ENCODE measurements around the gene AMIGO2. TPM values are rescaled to one million over a fixed set of nuclear protein-coding genes. Genes with fewer than 3 reads are reported as not detected.

The AMIGO2 gene
- total and polyA plus RNA-seq, 9 of the 15 experiments (the other 6 are each of a cell fraction or from before 2014, with no cell fraction given): 2.0 to 8.3 (median 3.8) TPM

GRCh38 chr12:47122602-47123001, 42.8 kb upstream of the AMIGO2 start:
- FAIRE-seq (no peak), DNase-seq (ENCODE audit: extremely low read depth in 1 of 4, low spot score in 3 of 4) (no peak), ATAC-seq (no peak)
- no peaks in the 10 kb centered on the region for H3K79me2 ChIP-seq (ENCODE audit: control insufficient read depth, insufficient read depth, low read length)
- H3K9me3 ChIP-seq (replicated peaks; ENCODE audit: control insufficient read depth, insufficient read depth, low read depth, low read length): no peaks in the 10 kb centered on the region
- ChIA-PET CTCF (ENCODE audit: low intra/inter-chr PET ratio) (no interaction called here), POLR2A (interaction anchor here (0.9 kb wide), 1 partner anchor 143 kb away, joined by 3 read pairs; no protein-coding TSS in a partner anchor)
- intact Hi-C loops (cut with micrococcal nuclease) (no loop called here), in situ Hi-C loops (cut with MboI) (no loop called here)
- H3K27ac ChIP-seq (ENCODE audit: extremely low read depth, low read depth, low read length): no peak overlapping the region
- no peak overlapping the region for H3K4me2 ChIP-seq (ENCODE audit: insufficient read depth, low read length)
- no peak overlapping the region for H2AFZ ChIP-seq (ENCODE audit: low read depth, low read length)
- no peak overlapping the region for H3K9ac ChIP-seq (ENCODE audit: insufficient read depth in 1 of 2, low read depth in 2 of 2, low read length in 2 of 2)
- H4K20me1 ChIP-seq (replicated peaks; ENCODE audit: control insufficient read depth, insufficient read depth, low read length): no peaks in the 10 kb centered on the region
- no TSS peak for BruUV-seq (replicated peaks)
- H3K9me1 ChIP-seq (ENCODE audit: control insufficient read depth, insufficient read depth, low read length): no peaks in the 10 kb centered on the region
- H3K4me3 ChIP-seq: no peak overlapping the region
- 95% methylated on average over 1 of the region's 1 CpG for WGBS (ENCODE audit: insufficient coverage, low coverage, missing lambda C conversion rate)
- H3K27me3 ChIP-seq (ENCODE audit: control insufficient read depth in 2 of 2, insufficient read depth in 2 of 2, low read length in 2 of 2): no peaks in the 10 kb centered on the region
- H3K4me1 ChIP-seq (replicated peaks in 1 of 2; ENCODE audit: control insufficient read depth in 2 of 2, insufficient read depth in 2 of 2, low read length in 2 of 2): no peaks in the 10 kb centered on the region
- H3K36me3 ChIP-seq (ENCODE audit: control insufficient read depth, insufficient read depth, low read length): no peaks in the 10 kb centered on the region
- TF ChIP-seq CHD1 (IDR thresholded peaks at IDR 0.05; ENCODE audit: low read length) (no peak), L3MBTL2 (IDR thresholded peaks at IDR 0.05) (no peak), ZNF263 (CRISPR knock-in tag; IDR thresholded peaks at IDR 0.05; ENCODE audit: borderline replicate concordance) (no peak), CSDE1 (IDR thresholded peaks at IDR 0.05) (no peak), E2F8 (IDR thresholded peaks at IDR 0.05; ENCODE audit: low read depth, partially characterized antibody) (no peak), PREB (CRISPR knock-in tag; IDR thresholded peaks at IDR 0.05) (no peak), ETV1 (tag; conservative IDR thresholded peaks at IDR 0.05; ENCODE audit: low read depth) (no peak), SAP30 (IDR thresholded peaks at IDR 0.05; ENCODE audit: borderline replicate concordance, insufficient read depth, low read depth, low read length, poor library complexity, severe bottlenecking) (no peak), ZNF239 (CRISPR knock-in tag; IDR thresholded peaks at IDR 0.05) (no peak), ZMIZ1 (IDR thresholded peaks at IDR 0.05; ENCODE audit: low read depth in 2 of 2, low read length in 2 of 2) (no peak), ZBTB43 (CRISPR knock-in tag; IDR thresholded peaks at IDR 0.05) (no peak)
